Calu3 (cell line): ENCODE data around the gene CCDC112. TPM values are rescaled to one million over a fixed set of nuclear protein-coding genes. Genes with fewer than 3 reads are reported as not detected.
A peak's percentile ranks its signal among the peaks of the same experiment; 100 is the strongest.
"Not testable (repeated sequence)": the region's sequence is repeated elsewhere in the genome, so short reads cannot be mapped to it uniquely, and the experiment has no call there.

ENCODE experiments used
- BruUV-seq: library from RNA; stranded (reverse); fragments of 400-500 nt; replicated peaks from 2 replicates; lab custom pipeline; 2021; lab: Mats Ljungman, UMichigan
- CTCF ChIA-PET: fragments of 300-600 bp; sonication (Branson Sonifier 250); formaldehyde crosslinking; loops from one replicate; lab custom pipeline; 2022; ENCODE audit warnings: antibody characterized with exemption; lab: Charles Lee
- DNase-seq: peaks from one replicate; pipeline ENCODE4 v3.0.0; 2022
- H3K27ac Mint-ChIP-seq: one replicate; pipeline ENCODE4 v1.8.0; 2022; ENCODE audit warnings: mixed read lengths; ENCODE audit not compliant: unreplicated experiment
- H3K27me3 Mint-ChIP-seq: one replicate; pipeline ENCODE4 v1.8.0; 2022; ENCODE audit warnings: mixed read lengths; ENCODE audit not compliant: unreplicated experiment
- H3K36me3 Mint-ChIP-seq: one replicate; pipeline ENCODE4 v1.8.0; 2022; ENCODE audit warnings: mild to moderate bottlenecking, moderate library complexity, mixed read lengths; ENCODE audit not compliant: insufficient read depth, unreplicated experiment
- H3K4me1 Mint-ChIP-seq: one replicate; pipeline ENCODE4 v1.8.0; 2022; ENCODE audit warnings: mild to moderate bottlenecking, low read depth, mixed read lengths; ENCODE audit not compliant: unreplicated experiment
- H3K4me3 Mint-ChIP-seq: one replicate; pipeline ENCODE4 v1.8.0; 2022; ENCODE audit warnings: mild to moderate bottlenecking, low read depth, moderate library complexity, mixed read lengths; ENCODE audit not compliant: unreplicated experiment
- H3K9me3 Mint-ChIP-seq: one replicate; pipeline ENCODE4 v1.8.0; 2022; ENCODE audit warnings: low read depth, mixed read lengths; ENCODE audit not compliant: unreplicated experiment
- CTCF ChIP-seq: fragments of 200-600 bp; IDR thresholded peaks from one replicate; pipeline ENCODE4 v1.8.0; 2022; ENCODE audit warnings: antibody characterized with exemption; ENCODE audit not compliant: unreplicated experiment
- intact Hi-C: fragments of 100-400 bp; cut with micrococcal nuclease; formaldehyde crosslinking; loops from one replicate; pipeline ENCODE4 v1.10.0; 2022; ENCODE audit not compliant: unreplicated experiment
- total RNA-seq: library from RNA; stranded (reverse); gene quantifications from 2 replicates; pipeline ENCODE4 v1.2.3, GENCODE V29; 2022

Gene CCDC112
- total RNA-seq, 1 experiment from 2014 or later, result 11.2 TPM

- H3K4me3 Mint-ChIP-seq, result peak within 1 kb of the TSS; percentile 88
- peak within 1 kb of the TSS; percentile 88 for H3K27ac Mint-ChIP-seq
- peaks cover 26% of the 10 kb centered on the region for H3K36me3 Mint-ChIP-seq
- intact Hi-C loops, result no loop called here
- BruUV-seq, result TSS peak; percentile 90
- no peaks in the 10 kb centered on the region for H3K27me3 Mint-ChIP-seq
- CTCF ChIA-PET, result interaction anchor here (0.6 to 1.6 kb wide), 6 partner anchors 9 to 341 kb away, joined by 3 to 6 read pairs (median 3); no protein-coding TSS in a partner anchor
- peak; percentile 82 for DNase-seq
- no peaks in the 10 kb centered on the region for H3K9me3 Mint-ChIP-seq
- TF ChIP-seq CTCF, result no peak
- no peaks in the 10 kb centered on the region for H3K4me1 Mint-ChIP-seq
Observed at GRCh38 chr5:115262321-115263077, 34.0 kb downstream of the CCDC112 start, which contains the start of gene PGGT1B. PGGT1B (minus strand) TSS chr5:115262877; CDS start chr5:115262851, 26 bp downstream.

- Mint-ChIP-seq H3K9me3 (no peaks in the 10 kb centered on the region), H3K4me1 (no peaks in the 10 kb centered on the region), H3K27ac (peak overlapping the region; percentile 88), H3K36me3 (peaks cover 26% of the 10 kb centered on the region), H3K27me3 (no peaks in the 10 kb centered on the region), H3K4me3 (peak overlapping the region; percentile 88)
- no TSS peak for BruUV-seq
- TF ChIP-seq CTCF, result no peak
- intact Hi-C loops, result no loop called here
- CTCF ChIA-PET, result interaction anchor here (0.6 to 1.6 kb wide), 5 partner anchors 8 to 342 kb away, joined by 3 to 6 read pairs (median 3); no protein-coding TSS in a partner anchor
- DNase-seq, result no peak
Observed at GRCh38 chr5:115262011-115262320, 34.5 kb downstream of the CCDC112 start.

GRCh38 chr5:115260248-115260647 lies 36.2 kb downstream of the CCDC112 start:
- H3K4me1 Mint-ChIP-seq, result no peaks in the 10 kb centered on the region
- TF ChIP-seq CTCF, result no peak
- intact Hi-C loops, result no loop called here
- H3K36me3 Mint-ChIP-seq, result peaks cover 26% of the 10 kb centered on the region
- CTCF ChIA-PET, result no interaction called here
- H3K4me3 Mint-ChIP-seq, result no peak overlapping the region
- no peak for DNase-seq
- H3K9me3 Mint-ChIP-seq, result no peaks in the 10 kb centered on the region
- H3K27me3 Mint-ChIP-seq, result no peaks in the 10 kb centered on the region
- no TSS peak for BruUV-seq
- no peak overlapping the region for H3K27ac Mint-ChIP-seq

GRCh38 chr5:115257981-115258380 lies 38.5 kb downstream of the CCDC112 start:
- Mint-ChIP-seq H3K4me1 (no peaks in the 10 kb centered on the region), H3K36me3 (peaks cover 26% of the 10 kb centered on the region), H3K27ac (no peak overlapping the region), H3K9me3 (no peaks in the 10 kb centered on the region), H3K4me3 (no peak overlapping the region), H3K27me3 (no peaks in the 10 kb centered on the region)
- CTCF ChIA-PET, result no interaction called here
- intact Hi-C loops, result no loop called here
- no TSS peak for BruUV-seq
- no peak for TF ChIP-seq CTCF
- DNase-seq, result no peak

- CTCF ChIA-PET, H3K27me3 Mint-ChIP-seq, DNase-seq, H3K4me1 Mint-ChIP-seq, BruUV-seq, H3K9me3 Mint-ChIP-seq, H3K4me3 Mint-ChIP-seq: not testable (repeated sequence)
- peak overlapping the region; percentile 20 for H3K27ac Mint-ChIP-seq
- H3K36me3 Mint-ChIP-seq, result peaks cover 11% of the 10 kb centered on the region
- intact Hi-C loops, result loop anchor here (5.0 to 10.0 kb wide), 2 partner anchors 885 to 1637 kb away; partner anchors contain the start of gene KCNN2
Observed at GRCh38 chr5:115249379-115249778, 47.1 kb downstream of the CCDC112 start.
